GM21619 (cell line): ENCODE results near the gene TMEM181.
"Not testable (repeated sequence)": the region's sequence is repeated elsewhere in the genome, so short reads cannot be mapped to it uniquely, and the experiment has no call there.

Experiments used
- ATAC-seq: cut with Tn5 transposase; IDR thresholded peaks from one replicate; pipeline ENCODE4 v1.9.1; 2021; ENCODE audit not compliant: unreplicated experiment

The TMEM181 gene

GRCh38 chr6:158559895-158560835 is at the start of gene TMEM181:
TMEM181 (plus strand) TSS chr6:158560091; CDS start chr6:158560225, 134 bp downstream.
- peak; percentile 88 for ATAC-seq

- no peak for ATAC-seq
Measured at GRCh38 chr6:158512809-158513208, 47.1 kb upstream of the TMEM181 start.

GRCh38 chr6:158514176-158514575 is 45.7 kb upstream of the TMEM181 start:
- no peak for ATAC-seq

GRCh38 chr6:158514991-158515390 is 44.9 kb upstream of the TMEM181 start:
- no peak for ATAC-seq

- ATAC-seq: no peak
Measured at GRCh38 chr6:158516098-158516497, 43.8 kb upstream of the TMEM181 start.

- no peak for ATAC-seq
Measured at GRCh38 chr6:158517038-158517437, 42.9 kb upstream of the TMEM181 start.

- ATAC-seq: peak; percentile 46
Measured at GRCh38 chr6:158517581-158517980, 42.3 kb upstream of the TMEM181 start.

GRCh38 chr6:158518191-158519127 is 41.4 kb upstream of the TMEM181 start:
- peak; percentile 74 for ATAC-seq

GRCh38 chr6:158519300-158519699 is 40.6 kb upstream of the TMEM181 start:
- no peak for ATAC-seq

- ATAC-seq: no peak
Measured at GRCh38 chr6:158519761-158520160, 40.1 kb upstream of the TMEM181 start.

- ATAC-seq: not testable (repeated sequence)
Measured at GRCh38 chr6:158520975-158521374, 38.9 kb upstream of the TMEM181 start.

GRCh38 chr6:158521759-158522158 is 38.1 kb upstream of the TMEM181 start:
- no peak for ATAC-seq

GRCh38 chr6:158522616-158523015 is 37.3 kb upstream of the TMEM181 start:
- no peak for ATAC-seq

- no peak for ATAC-seq
Measured at GRCh38 chr6:158524311-158524710, 35.6 kb upstream of the TMEM181 start.

GRCh38 chr6:158527858-158528257 is 32.0 kb upstream of the TMEM181 start:
- not testable (repeated sequence) for ATAC-seq

GRCh38 chr6:158528826-158529225 is 31.1 kb upstream of the TMEM181 start:
- ATAC-seq: no peak

GRCh38 chr6:158529629-158530028 is 30.3 kb upstream of the TMEM181 start:
- no peak for ATAC-seq

- ATAC-seq: no peak
Measured at GRCh38 chr6:158531566-158531965, 28.3 kb upstream of the TMEM181 start.

GRCh38 chr6:158531970-158532369 is 27.9 kb upstream of the TMEM181 start:
- no peak for ATAC-seq

- peak; percentile 53 for ATAC-seq
Measured at GRCh38 chr6:158536084-158536890, 23.6 kb upstream of the TMEM181 start.
